ENCODE data around the gene POLD3.
"Not testable (repeated sequence)": the region's sequence is repeated elsewhere in the genome, so short reads cannot be mapped to it uniquely, and the experiment has no call there.

The POLD3 gene

GRCh38 chr11:74581954-74582547 is 10.3 kb upstream of the POLD3 start:
- DNase-seq (ENCODE audit: low read depth in 2 of 2) = no peak

DNA sequence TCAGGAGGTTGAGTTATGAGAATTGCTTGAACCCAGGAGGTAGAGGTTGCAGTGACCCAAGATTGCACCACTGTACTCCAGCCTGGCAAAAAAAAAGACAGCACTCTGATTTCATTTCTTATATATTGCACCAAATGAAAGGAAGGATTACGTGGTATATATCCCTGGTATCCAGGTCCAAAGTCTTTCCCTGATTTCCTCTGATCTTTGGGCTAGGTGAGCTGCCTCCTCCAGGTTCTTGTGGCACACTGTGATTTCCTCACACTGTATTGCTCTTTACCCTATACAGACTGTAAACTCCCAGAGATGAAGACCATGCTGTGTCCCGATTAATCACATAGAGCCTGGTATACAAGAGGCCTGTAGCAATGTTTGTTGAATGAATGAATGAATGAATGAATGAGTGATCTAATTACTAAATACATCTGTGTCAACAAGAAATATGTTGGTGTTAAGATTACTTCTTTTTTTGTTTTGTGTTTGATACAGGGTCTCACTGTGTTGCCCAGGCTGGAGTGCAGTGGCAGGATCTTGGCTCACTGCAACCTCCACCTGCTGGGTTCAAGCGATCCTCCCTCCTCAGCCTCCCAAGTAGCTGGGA is 9.3 kb upstream of the POLD3 start:
- no peak for DNase-seq (ENCODE audit: low read depth in 2 of 2)

DNA sequence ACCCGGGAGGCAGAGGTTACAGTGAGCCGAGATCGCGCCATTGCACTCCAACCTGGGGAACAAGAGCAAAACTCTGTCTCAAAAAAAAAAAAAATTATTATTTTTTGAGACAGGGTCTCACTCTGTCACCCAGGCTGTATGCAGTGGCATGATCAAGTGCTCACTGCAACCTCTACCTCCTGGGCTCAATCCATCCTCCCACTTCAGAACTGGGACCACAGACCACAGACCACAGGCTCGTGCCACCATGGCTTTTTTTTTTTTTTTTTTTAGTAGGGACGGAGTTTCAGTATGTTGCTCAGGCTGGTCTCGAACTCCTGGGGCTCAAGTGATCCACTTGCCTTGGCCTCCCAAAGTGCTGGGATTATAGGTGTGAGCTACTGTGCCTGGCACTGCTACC is 1.9 kb upstream of the POLD3 start:
- DNase-seq (ENCODE audit: low read depth in 2 of 2) = not testable (repeated sequence)

DNA sequence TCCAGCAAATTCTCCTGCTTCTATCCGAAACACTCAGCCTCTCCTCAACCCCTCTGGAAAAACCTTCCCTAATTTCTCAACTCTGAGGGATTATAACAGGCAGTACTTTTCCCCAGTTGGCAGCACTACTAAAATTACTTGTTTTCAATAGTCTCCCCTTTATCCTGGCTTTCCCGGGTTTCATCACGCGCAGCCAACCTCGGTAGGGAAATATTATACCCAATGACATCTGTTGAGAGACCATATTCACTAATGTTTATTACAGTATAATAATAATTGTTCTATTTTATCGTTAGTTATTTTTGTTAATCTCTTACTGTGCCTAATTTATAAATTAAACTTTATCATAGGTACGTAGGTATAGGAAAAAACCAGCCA is 330 bp upstream of the POLD3 start:
- DNase-seq (ENCODE audit: low read depth in 2 of 2) = no peak

GRCh38 chr11:74593463-74593862 is 1.1 kb downstream of the POLD3 start:
- DNase-seq (ENCODE audit: low read depth in 2 of 2) = no peak

DNA sequence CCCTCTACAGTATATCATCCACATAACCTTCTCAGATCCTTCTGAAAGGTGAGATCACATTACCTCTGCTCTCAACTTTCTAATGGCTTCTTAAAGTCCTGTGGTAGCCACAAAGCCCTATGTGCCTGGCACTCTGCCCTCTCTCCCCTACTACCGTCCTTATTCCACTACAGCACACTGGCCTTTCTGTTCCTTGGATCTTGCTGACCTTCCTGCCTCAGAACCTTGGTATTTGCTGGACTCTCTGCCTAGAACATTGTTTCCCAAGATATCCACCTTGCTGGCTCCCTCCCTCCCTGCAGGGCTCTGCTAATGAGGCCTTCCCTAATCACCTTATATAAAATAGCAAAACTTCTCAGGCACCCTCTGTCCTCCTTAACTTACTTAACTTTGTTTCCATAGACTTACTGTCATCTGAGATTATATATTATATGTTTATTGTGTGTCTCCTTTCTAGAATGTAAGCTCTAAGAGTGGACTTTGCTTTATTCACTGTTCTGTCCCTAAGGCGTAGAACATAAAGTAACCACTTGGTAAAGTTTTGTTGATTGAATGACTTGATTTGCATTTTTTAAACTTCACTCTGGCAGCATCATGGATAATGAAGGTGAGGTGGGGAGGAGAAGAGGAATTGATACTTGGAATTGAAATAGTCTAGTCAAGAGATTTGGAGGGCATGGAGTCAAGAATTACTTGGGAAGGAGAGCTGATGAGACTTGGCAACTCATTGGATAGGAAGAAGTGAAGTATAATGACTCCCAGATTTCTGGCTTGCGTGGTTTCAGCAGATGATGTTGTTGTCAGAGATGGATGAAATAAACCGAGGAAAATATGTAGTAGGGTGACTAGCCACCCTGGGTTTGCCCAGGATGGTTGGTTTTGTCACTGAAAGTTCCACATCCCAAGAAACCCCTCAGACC is 10.5 kb downstream of the POLD3 start:
- DNase-seq (ENCODE audit: low read depth in 2 of 2) = no peak

DNA sequence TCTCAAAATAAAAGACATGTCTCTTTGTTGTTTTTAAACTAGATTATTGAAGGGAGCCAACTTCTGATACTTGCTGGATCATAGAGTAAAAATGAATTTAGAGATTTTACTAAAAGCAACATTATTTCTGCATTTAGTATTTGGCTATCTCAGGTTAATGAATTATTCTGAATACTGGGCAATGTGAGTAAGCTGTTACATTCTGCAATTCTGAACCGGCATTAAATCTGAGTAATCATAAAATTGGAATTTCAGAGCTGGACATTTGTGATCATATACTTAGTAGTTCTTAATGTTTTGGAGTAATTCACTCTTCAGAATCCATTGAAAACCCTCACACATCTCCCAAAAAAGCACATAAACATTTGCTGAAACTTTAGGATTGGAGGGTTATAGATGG is 11.5 kb downstream of the POLD3 start:
- no peak for DNase-seq (ENCODE audit: low read depth in 2 of 2)

GRCh38 chr11:74604311-74604710 is 11.9 kb downstream of the POLD3 start:
- DNase-seq (ENCODE audit: low read depth in 2 of 2) = no peak

DNA sequence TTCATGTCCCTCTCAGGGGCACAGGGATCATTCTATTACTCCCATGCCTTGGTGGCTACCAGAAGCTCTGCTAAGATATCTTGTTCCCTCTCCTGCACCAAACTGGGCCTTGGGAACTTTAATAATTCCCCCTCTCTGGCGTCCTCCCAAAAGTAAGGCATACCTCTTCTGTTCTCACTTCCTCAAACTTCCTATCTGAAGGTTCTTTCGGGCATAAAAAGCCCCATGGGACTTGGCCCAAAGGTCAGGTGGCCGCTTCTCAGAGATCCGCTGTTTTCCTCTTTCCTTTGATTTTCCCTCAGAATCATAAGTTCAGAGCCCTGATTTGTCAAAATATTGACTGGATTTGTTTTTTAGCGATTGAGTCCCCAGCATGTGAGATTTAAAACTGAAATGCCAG is 13.0 kb downstream of the POLD3 start:
- no peak for DNase-seq (ENCODE audit: low read depth in 2 of 2)

DNA sequence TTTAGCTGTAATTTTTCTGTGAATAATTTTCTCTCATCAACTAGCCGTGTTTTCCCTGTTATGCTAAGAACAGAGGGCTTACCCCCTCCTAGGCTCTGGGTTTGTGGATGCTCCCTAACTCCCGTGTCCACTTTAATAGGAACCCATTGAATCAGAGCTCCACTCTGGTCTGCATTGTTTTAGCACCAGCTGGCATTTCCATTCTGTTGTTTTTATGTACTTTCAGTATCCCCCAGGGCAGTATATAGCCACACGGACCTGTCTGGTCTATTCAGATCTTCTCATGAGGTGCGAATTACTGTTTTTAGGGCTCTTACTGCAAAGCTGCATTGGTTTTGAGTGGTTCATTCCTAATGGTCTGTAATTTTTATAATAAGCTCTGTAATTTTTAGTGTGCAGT is 16.0 kb downstream of the POLD3 start:
- no peak for DNase-seq (ENCODE audit: low read depth in 2 of 2)

GRCh38 chr11:74611369-74611861 is 19.0 kb downstream of the POLD3 start:
- no peak for DNase-seq (ENCODE audit: low read depth in 2 of 2)

DNA sequence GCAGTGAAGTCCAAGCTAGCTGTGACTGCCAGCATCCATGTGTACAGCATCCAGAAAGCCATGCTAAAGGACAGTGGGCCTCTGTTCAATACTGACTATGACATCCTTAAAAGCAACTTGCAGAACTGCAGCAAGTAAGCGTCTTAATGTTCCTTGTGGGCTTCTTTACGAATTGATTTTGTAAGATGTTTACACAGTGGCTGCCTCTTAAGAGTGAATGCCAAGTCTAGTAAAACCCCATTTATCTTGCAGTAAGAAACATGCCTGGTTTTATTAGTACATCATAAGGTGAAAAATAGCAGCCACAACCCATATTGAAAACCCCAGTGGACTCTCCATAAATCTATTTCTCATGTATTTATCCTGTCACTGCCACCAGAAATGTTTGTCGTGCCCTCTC is 20.5 kb downstream of the POLD3 start:
- no peak for DNase-seq (ENCODE audit: low read depth in 2 of 2)

DNA sequence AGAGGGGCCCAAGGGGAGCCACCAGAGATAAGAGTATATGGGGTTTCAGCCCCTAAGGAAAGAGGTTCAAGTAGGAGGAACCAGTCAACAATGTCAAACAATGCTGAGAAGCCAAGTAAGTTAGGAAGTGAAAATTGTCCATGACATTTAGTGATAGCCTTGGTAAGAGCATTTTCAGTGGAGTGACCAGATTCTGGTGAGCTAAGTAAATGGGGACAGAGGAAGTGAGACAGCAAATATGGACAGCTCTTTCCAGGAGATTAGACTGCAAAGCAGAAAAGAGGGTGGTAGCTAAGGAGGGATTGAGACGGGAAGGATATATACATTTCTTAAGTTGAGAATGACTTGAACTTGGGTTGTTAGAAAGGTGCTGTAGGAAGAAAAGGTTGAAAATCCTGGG is 22.9 kb downstream of the POLD3 start:
- DNase-seq (ENCODE audit: low read depth in 2 of 2) = no peak

- DNase-seq (ENCODE audit: low read depth in 2 of 2) = no peak
Observed at GRCh38 chr11:74615988-74616387, 23.6 kb downstream of the POLD3 start.

DNA sequence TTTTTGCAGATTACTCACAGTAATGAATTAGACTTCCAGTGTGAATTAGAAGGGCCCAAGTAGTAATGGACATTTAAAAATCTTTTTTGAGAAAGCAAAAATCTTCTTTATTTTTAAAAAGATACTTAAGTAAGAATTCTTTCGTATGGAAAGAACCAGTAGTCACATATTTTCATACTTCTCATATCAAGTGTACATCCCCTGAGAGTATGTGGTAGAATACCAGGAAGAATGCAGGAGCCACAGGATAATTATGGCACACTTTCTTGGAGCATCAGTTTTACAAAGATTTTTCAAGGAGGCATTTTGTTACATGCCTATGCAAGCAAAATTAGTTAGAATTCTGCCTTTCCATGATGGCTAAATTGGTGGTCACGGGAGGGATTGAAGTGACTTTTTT is 28.1 kb downstream of the POLD3 start:
- DNase-seq (ENCODE audit: low read depth in 2 of 2) = no peak

DNA sequence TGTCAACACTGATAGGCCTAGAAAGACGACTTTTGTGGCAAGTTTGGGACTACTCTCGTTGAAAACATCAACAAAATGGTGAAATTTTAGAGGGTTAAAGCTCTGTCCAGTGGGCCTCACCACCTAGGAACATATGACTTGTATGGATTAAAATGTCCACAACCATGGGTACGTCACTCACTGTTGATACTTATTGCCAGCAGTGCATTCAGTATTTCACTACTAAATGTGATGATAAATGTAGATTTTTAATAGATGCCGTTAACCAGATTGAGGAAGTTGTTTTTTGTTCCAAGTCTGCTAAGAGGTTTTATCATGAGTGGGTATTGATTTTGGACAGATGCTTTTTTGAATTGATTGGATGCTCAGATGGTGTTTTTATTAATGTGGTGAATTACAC is 33.7 kb downstream of the POLD3 start:
- DNase-seq (ENCODE audit: low read depth in 2 of 2) = no peak

DNA sequence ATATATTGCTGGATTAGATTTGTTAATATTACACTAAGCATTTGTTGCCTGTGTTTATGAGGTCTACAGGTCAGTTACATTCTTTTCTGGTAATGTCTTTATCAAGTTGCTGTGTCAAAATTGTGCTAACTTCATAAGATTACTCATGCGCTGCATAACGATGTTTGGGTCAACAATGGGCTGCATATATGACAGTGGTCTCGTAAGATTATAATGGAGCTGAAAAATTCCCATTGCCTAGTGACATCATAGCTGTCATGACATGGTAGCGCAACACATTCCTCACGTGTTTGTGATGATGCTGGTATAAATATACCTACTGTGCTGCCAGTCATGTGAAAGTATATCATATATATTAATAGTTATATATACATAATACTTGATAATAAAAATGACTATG is 34.2 kb downstream of the POLD3 start:
- DNase-seq (ENCODE audit: low read depth in 2 of 2) = no peak

GRCh38 chr11:74627381-74627780 is 35.0 kb downstream of the POLD3 start:
- DNase-seq (ENCODE audit: low read depth in 2 of 2) = no peak

- DNase-seq (ENCODE audit: low read depth in 2 of 2) = no peak
Observed at GRCh38 chr11:74630043-74630442, 37.7 kb downstream of the POLD3 start.

- no peak for DNase-seq (ENCODE audit: low read depth in 2 of 2)
Observed at GRCh38 chr11:74633406-74634393, 41.3 kb downstream of the POLD3 start.

DNA sequence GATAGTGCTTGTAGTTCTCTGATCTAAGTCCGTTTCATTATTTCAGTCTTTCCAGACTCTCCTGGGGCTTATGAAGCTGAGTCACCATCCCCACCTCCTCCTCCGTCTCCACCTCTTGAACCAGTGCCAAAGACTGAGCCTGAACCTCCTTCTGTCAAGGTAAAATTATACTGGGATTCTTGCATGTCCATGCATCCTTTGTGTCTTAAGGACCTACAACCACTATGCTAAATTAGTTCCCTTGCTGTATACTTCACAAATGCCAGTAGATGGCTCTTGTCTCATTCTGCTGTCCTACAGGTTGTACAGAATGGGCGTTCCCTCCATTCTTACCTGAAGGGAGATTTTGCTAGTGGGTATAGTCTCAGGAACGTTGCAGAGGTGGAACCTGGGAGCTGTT is 42.2 kb downstream of the POLD3 start:
- no peak for DNase-seq (ENCODE audit: low read depth in 2 of 2)

Data from activated CD4-positive, alpha-beta T cell treated with anti-CD3 and anti-CD28 coated beads for 24 hours (primary cell).